SU-DHL-6 (cell line): ENCODE results near the gene MAF.

Experiments
- H2AFZ ChIP-seq: fragments of 200-600 bp; sonication (generic); 2 replicates; pipeline ENCODE4 v1.6.1; 2014; ENCODE audit warnings: low read depth, mild to moderate bottlenecking, moderate library complexity, mixed read lengths, antibody characterized with exemption, low read length; ENCODE audit not compliant: severe bottlenecking
- H3F3A ChIP-seq: fragments of 200-600 bp; shearing (Covaris generic); 2 replicates; pipeline ENCODE4 v1.6.0; 2016; ENCODE audit warnings: antibody characterized with exemption, mild to moderate bottlenecking; ENCODE audit not compliant: insufficient read depth
- H3K27ac ChIP-seq: fragments of 200-600 bp; sonication (generic); 2 replicates; pipeline ENCODE4 v1.5.1; 2016; ENCODE audit warnings: low read depth, mild to moderate bottlenecking, low read length, moderate library complexity, mixed read lengths
- H3K27me3 ChIP-seq: fragments of 200-600 bp; sonication (generic), shearing (Covaris generic); 2 replicates; pipeline ENCODE4 v1.6.0; 2014; ENCODE audit warnings: mild to moderate bottlenecking, low read length
- H3K36me3 ChIP-seq: fragments of 200-600 bp; sonication (generic); 2 replicates; pipeline ENCODE4 v1.6.1; 2014; ENCODE audit warnings: mild to moderate bottlenecking, low read length, mixed read lengths
- H3K4me2 ChIP-seq: fragments of 300-600, 200-600 bp; shearing (Covaris generic), sonication (generic); 2 replicates; pipeline ENCODE4 v1.6.0; 2014; ENCODE audit warnings: low read length, low read depth, mild to moderate bottlenecking; ENCODE audit not compliant: poor library complexity, severe bottlenecking
- H3K4me3 ChIP-seq: fragments of 200-600 bp; sonication (generic); 2 replicates; pipeline ENCODE4 v1.5.1; 2014; ENCODE audit warnings: antibody characterized with exemption, low read length, mild to moderate bottlenecking, mixed read lengths; ENCODE audit not compliant: insufficient read depth, poor library complexity, severe bottlenecking
- H3K79me2 ChIP-seq: fragments of 200-600 bp; sonication (generic); 2 replicates; pipeline ENCODE4 v1.6.1; 2014; ENCODE audit warnings: mild to moderate bottlenecking, low read length, moderate library complexity; ENCODE audit not compliant: insufficient read depth
- H3K9ac ChIP-seq: fragments of 200-600 bp; sonication (generic); 2 replicates; pipeline ENCODE4 v1.7.0; 2014; ENCODE audit warnings: mild to moderate bottlenecking, low read length
- H3K9me2 ChIP-seq: fragments of 200-600 bp; sonication (generic); replicated peaks from 2 replicates; pipeline ENCODE4 v1.6.1; 2014; ENCODE audit warnings: low read length; ENCODE audit not compliant: insufficient read depth
- H3K9me3 ChIP-seq: fragments of 200-600 bp; sonication (generic); 2 replicates; pipeline ENCODE4 v1.6.1; 2014; ENCODE audit warnings: low read length, mixed read lengths; ENCODE audit not compliant: insufficient read depth
- H4K20me1 ChIP-seq: fragments of 200-600 bp; sonication (generic); 2 replicates; pipeline ENCODE4 v1.6.1; 2014; ENCODE audit warnings: low read depth, mild to moderate bottlenecking, antibody characterized with exemption, low read length, moderate library complexity, mixed read lengths
- EZH2phosphoT487 ChIP-seq: fragments of 200-600 bp; sonication (generic), shearing (Covaris generic); conservative IDR thresholded peaks from 2 replicates; pipeline ENCODE4 v1.6.1; 2018; ENCODE audit warnings: mild to moderate bottlenecking, antibody characterized with exemption, low read length, moderate library complexity, mixed read lengths
- TF ChIP-seq, protein P1 (sequence below): fragments of 200-600 bp; sonication (generic); IDR thresholded peaks from one replicate; pipeline ENCODE4 v1.5.1; 2017; ENCODE audit warnings: antibody characterized with exemption, mild to moderate bottlenecking, low read length, moderate library complexity; ENCODE audit not compliant: insufficient read depth, poor library complexity, severe bottlenecking

MAF gene

DNA sequence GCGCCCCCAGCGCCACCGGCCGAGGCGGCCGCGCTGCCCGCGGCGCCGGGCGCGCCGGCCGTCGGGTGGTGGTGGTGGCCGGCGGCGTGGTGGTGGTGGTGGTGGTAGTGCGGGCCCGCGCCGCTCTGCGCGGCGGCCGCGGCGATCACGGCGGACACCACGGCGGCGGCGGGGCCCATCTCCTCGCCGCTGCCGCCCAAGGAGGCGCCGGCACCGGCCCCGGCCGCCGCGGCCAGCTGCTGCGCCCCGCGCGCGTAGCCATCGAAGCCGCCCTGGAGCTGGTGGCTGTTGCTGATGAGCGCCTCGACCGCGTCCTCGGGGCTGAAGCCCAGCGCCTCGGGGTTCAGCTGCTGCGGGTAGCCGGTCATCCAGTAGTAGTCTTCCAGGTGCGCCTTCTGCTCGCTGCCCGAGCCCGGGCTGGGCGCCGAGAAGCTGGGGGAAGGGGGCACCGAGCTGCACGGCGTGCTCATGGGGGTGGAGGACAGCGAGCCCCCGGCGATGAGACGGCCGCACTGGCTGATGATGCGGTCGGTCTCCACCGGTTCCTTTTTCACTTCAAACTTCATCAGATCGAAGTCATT lies 1.2 kb downstream of the MAF start:
- no peaks in the 10 kb centered on the region for H3K9me2 ChIP-seq
- H3K4me3 ChIP-seq, result no peak overlapping the region
- no peaks in the 10 kb centered on the region for H3K27me3 ChIP-seq
- H3K27ac ChIP-seq, result no peak overlapping the region
- no peaks in the 10 kb centered on the region for H3K36me3 ChIP-seq
- no peaks in the 10 kb centered on the region for H4K20me1 ChIP-seq
- H3K4me2 ChIP-seq, result no peak overlapping the region
- no peaks in the 10 kb centered on the region for H3K9me3 ChIP-seq
- no peak overlapping the region for H3K9ac ChIP-seq
- H3K79me2 ChIP-seq, result no peaks in the 10 kb centered on the region
- no peak overlapping the region for H2AFZ ChIP-seq
- TF ChIP-seq EZH2phosphoT487, result no peak
- TF ChIP-seq, protein P1, sequence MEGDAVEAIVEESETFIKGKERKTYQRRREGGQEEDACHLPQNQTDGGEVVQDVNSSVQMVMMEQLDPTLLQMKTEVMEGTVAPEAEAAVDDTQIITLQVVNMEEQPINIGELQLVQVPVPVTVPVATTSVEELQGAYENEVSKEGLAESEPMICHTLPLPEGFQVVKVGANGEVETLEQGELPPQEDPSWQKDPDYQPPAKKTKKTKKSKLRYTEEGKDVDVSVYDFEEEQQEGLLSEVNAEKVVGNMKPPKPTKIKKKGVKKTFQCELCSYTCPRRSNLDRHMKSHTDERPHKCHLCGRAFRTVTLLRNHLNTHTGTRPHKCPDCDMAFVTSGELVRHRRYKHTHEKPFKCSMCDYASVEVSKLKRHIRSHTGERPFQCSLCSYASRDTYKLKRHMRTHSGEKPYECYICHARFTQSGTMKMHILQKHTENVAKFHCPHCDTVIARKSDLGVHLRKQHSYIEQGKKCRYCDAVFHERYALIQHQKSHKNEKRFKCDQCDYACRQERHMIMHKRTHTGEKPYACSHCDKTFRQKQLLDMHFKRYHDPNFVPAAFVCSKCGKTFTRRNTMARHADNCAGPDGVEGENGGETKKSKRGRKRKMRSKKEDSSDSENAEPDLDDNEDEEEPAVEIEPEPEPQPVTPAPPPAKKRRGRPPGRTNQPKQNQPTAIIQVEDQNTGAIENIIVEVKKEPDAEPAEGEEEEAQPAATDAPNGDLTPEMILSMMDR, result no peak
- H3F3A ChIP-seq, result no peaks in the 10 kb centered on the region

DNA sequence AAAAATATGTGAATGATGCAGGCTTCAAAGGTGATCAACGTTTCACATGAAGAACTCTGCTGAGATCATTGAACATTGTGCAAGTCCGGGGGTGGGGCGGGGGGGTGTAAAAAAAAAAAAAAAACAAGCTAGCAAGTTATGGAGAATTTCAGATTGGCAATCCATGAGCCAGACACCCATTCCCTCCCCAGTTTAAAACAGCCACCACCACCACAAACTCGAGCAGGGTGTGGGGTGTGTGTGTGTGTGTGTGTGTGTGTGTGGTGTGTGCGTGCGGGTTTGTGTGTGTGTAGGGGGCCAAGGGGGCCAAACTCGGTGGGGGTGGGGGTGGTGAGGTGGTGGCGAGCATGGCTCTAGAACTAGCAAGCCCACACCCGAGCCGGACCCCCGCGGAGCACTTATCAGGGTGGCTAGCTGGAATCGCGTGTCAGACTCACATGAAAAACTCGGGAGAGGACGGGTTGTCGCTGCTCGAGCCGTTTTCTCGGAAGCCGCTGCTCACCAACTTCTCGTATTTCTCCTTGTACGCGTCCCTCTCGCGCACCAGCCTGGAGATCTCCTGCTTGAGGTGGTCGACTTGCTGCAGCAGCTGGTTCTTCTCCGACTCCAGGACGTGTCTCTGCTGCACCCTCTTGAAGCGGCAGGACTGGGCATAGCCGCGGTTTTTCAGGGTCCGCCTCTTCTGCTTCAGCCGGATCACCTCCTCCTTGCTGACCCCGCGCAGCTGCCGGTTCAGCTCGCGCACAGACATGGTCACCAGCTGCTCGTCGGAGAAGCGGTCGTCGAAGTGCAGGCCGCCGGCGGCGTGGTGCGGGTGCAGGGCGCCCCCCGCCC lies 2.0 kb downstream of the MAF start:
- no peak overlapping the region for H3K4me3 ChIP-seq
- H3K9me2 ChIP-seq, result no peaks in the 10 kb centered on the region
- no peaks in the 10 kb centered on the region for H3K9me3 ChIP-seq
- H3K36me3 ChIP-seq, result no peaks in the 10 kb centered on the region
- H3K4me2 ChIP-seq, result no peak overlapping the region
- H3K27ac ChIP-seq, result no peak overlapping the region
- H3K79me2 ChIP-seq, result no peaks in the 10 kb centered on the region
- no peak overlapping the region for H2AFZ ChIP-seq
- no peaks in the 10 kb centered on the region for H3K27me3 ChIP-seq
- H3K9ac ChIP-seq, result no peak overlapping the region
- no peaks in the 10 kb centered on the region for H3F3A ChIP-seq
- H4K20me1 ChIP-seq, result no peaks in the 10 kb centered on the region
- no peak for TF ChIP-seq EZH2phosphoT487

DNA sequence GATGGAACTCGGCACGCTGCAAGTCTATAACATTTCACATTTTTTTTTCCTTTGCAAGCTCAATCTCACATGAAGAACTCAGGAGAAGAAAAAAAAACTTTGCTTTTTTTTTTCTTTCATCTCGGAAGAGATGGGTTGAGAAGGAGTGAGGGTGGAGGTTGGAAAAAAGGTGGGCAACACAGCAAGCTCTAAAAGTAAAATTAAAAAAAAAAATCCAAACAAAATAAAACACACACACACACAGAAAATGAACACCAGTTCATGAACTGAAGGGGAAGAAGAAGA lies 2.5 kb downstream of the MAF start:
- Histone ChIP-seq H3K27ac (no peak overlapping the region), H3K36me3 (no peaks in the 10 kb centered on the region), H3K27me3 (no peaks in the 10 kb centered on the region), H3K9me3 (no peaks in the 10 kb centered on the region), H3F3A (no peaks in the 10 kb centered on the region), H3K4me2 (no peak overlapping the region), H3K4me3 (no peak overlapping the region), H4K20me1 (no peaks in the 10 kb centered on the region), H2AFZ (no peak overlapping the region), H3K9me2 (no peaks in the 10 kb centered on the region), H3K79me2 (no peaks in the 10 kb centered on the region), H3K9ac (no peak overlapping the region)
- TF ChIP-seq EZH2phosphoT487, result no peak
- TF ChIP-seq, protein P1, result no peak

DNA sequence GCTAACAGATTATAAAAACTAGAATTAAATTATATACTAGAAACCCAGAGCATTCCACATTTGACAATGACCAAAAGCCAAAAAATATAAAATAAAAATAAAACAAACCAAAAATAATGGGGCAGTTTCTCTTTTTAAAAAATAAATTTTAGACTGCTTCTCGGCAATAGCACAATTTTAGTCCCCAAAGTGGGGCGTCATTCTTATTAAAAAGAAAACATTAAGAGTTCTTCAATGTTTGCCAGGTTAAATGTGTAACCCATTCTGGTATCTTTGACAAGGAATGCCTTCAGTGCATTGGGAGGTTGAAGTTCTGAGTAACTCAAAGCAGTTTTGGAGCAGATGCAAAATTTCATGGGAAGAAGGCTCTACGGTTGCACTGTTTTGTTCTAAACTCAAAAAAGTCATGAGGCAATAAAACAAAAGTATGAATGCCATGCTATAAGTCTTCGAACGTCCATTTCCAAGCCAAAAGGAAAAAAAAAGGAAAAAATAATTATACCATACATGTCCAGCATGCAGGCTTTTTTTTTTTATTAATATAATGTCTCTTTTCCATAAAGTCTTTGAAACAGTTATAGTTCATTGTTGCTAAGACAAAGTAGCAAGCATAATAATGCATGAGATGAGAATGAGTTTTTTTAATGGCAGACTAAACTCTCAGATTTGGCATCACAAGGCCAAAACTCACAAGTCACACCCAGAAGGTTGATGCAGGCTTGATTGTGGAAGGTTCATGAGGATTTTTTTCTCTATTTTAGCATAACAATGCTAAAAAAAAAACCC lies 3.1 kb downstream of the MAF start:
- Histone ChIP-seq H3K36me3 (no peaks in the 10 kb centered on the region), H3F3A (no peaks in the 10 kb centered on the region), H3K27me3 (no peaks in the 10 kb centered on the region), H3K79me2 (no peaks in the 10 kb centered on the region), H3K9ac (no peak overlapping the region), H3K27ac (no peak overlapping the region), H3K9me2 (no peaks in the 10 kb centered on the region), H3K4me2 (no peak overlapping the region), H2AFZ (no peak overlapping the region), H4K20me1 (no peaks in the 10 kb centered on the region), H3K9me3 (no peaks in the 10 kb centered on the region), H3K4me3 (no peak overlapping the region)
- no peak for TF ChIP-seq EZH2phosphoT487
- TF ChIP-seq, protein P1, result no peak
